Thymus (tissue), 11 donors: ENCODE data around the gene IL17RA. TPM values are rescaled to one million over a fixed set of nuclear protein-coding genes. Genes with fewer than 3 reads are reported as not detected.
A peak's percentile ranks its signal among the peaks of the same experiment; 100 is the strongest.

Experiments used
- DNase-seq, 9 donors: peaks; one replicate each; pipeline ENCODE4 v3.0.0-alpha.2; 2013; ENCODE audit warnings: low spot score in 9 of 9, low read depth in 6 of 9, missing footprints in 1 of 9
- H3K27ac ChIP-seq, 2 donors: one replicate each; pipeline ENCODE4 v1.5.1; 2013; ENCODE audit warnings: control low read depth in 1 of 2, low read depth in 1 of 2, low read length in 1 of 2, mild to moderate bottlenecking in 1 of 2, moderate library complexity in 1 of 2
- H3K27me3 ChIP-seq, 2 donors: one replicate each; pipeline ENCODE4 v1.5.1; 2013; ENCODE audit warnings: low read length in 1 of 2; ENCODE audit not compliant: control insufficient read depth in 2 of 2, insufficient read depth in 1 of 2
- H3K36me3 ChIP-seq, 2 donors: one replicate each; pipeline ENCODE4 v1.5.1; 2013; ENCODE audit warnings: low read length in 1 of 2, mild to moderate bottlenecking in 1 of 2, moderate library complexity in 1 of 2; ENCODE audit not compliant: control insufficient read depth in 2 of 2, insufficient read depth in 2 of 2
- H3K4me1 ChIP-seq, 2 donors: one replicate each; pipeline ENCODE4 v1.5.1; 2013; ENCODE audit warnings: low read length in 2 of 2; ENCODE audit not compliant: control insufficient read depth in 2 of 2, insufficient read depth in 2 of 2
- H3K4me3 ChIP-seq, 2 donors: one replicate each; pipeline ENCODE4 v1.5.1; 2013; ENCODE audit warnings: low read length in 2 of 2, control low read depth in 1 of 2, mild to moderate bottlenecking in 1 of 2
- H3K9me3 ChIP-seq, 2 donors: one replicate each; pipeline ENCODE4 v1.5.1; 2013; ENCODE audit warnings: low read length in 1 of 2, mild to moderate bottlenecking in 1 of 2; ENCODE audit not compliant: control insufficient read depth in 2 of 2, insufficient read depth in 1 of 2
- WGBS: extraction: QIAGEN DNeasy Blood & Tissue Kit; methylation state at CpG from one replicate; pipeline ENCODE4 v1.1.7; 2013; 5-methylcytosine and 5-hydroxymethylcytosine counted together
- polyA plus RNA-seq: library from polyadenylated mRNA; stranded (reverse); fragments of 200-250 nt; gene quantifications from one replicate; pipeline ENCODE4 v1.2.3, GENCODE V29; 2013
- total RNA-seq: library from RNA; stranded (reverse); fragments of 120-200 nt; gene quantifications from one replicate; pipeline ENCODE4 v1.2.4, GENCODE V29; 2013
- donor health status: healthy.

IL17RA gene
- total and polyA plus RNA-seq, 2 donors = 11.3 to 16.1 TPM

DNA sequence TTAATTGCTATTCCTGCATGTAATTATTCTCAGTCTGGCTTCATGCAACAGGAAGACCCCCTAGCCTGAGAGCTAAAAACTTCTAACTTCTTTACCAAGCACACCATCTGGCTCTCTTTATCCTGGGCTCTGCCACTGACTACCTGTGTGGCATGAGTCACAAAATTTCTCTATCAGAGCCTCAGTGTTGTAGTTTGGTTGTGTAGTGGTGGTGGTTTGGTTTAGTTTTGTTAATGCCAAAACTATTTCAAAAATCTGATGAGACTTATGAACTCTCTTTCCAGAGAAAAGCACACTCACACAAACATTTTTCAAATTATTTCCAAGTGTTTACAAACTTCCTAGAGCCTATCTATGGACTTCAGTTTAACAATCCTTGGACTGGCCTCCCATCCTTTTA is 7.5 kb upstream of the IL17RA start:
- H3K36me3 ChIP-seq = no peaks in the 10 kb centered on the region
- H3K4me1 ChIP-seq = peaks cover 0 to 3% of the 10 kb centered on the region in 2 donors
- H3K9me3 ChIP-seq = no peaks in the 10 kb centered on the region
- no peak overlapping the region for H3K27ac ChIP-seq
- DNase-seq = no peak
- H3K27me3 ChIP-seq = no peaks in the 10 kb centered on the region
- no peak overlapping the region for H3K4me3 ChIP-seq

DNA sequence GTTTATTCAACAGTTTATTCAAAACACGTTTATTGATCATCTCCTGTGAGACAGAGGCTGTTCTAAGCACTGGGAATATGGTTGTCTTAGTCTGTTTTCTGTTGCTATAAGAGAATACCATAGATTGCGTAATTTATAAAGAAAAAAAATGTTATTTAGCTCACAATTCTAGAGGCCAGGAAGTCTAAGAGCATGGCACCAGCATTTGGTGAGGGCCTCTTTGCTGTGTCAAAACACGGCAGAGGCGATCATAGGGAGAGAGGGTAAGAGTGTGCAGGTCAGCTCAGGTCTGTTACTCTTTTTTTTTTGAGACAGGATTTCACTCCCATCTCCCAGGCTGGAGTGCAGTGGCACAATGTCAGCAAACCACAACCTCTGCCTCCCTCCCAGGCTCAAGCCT is 5.2 kb upstream of the IL17RA start:
- no peak for DNase-seq
- 96% methylated on average over 4 of the region's 4 CpGs for WGBS
- H3K36me3 ChIP-seq = no peaks in the 10 kb centered on the region
- no peaks in the 10 kb centered on the region for H3K27me3 ChIP-seq
- no peaks in the 10 kb centered on the region for H3K9me3 ChIP-seq
- H3K4me3 ChIP-seq = no peak overlapping the region
- no peak overlapping the region for H3K27ac ChIP-seq
- peaks cover 3 to 6% of the 10 kb centered on the region in 2 donors for H3K4me1 ChIP-seq

DNA sequence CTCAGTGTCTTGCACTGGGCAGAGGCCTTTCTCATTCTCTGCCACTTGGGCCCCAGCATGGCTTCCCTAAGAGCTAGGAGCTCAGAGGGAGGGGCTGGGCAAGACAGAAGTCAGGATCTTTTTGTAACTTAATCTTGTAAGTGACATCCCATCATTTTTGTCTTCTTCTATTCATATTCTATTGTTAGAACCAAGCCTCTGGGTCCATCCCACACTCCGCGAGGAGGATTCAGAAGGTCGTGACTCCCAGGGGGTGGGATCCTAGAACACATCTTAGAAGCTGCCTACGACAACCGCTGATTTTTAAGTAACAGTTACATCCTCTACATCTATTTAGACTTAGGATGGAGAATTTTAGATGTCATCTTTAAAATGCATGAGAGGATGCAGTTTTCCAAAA is 1.5 kb upstream of the IL17RA start:
- WGBS = 98% methylated on average over 5 of the region's 5 CpGs
- Histone ChIP-seq H3K4me3 (no peak overlapping the region), H3K27me3 (no peaks in the 10 kb centered on the region), H3K36me3 (no peaks in the 10 kb centered on the region), H3K9me3 (no peaks in the 10 kb centered on the region), H3K27ac (no peak overlapping the region), H3K4me1 (peaks cover 6 to 29% of the 10 kb centered on the region in 2 donors)
- no peak for DNase-seq

DNA sequence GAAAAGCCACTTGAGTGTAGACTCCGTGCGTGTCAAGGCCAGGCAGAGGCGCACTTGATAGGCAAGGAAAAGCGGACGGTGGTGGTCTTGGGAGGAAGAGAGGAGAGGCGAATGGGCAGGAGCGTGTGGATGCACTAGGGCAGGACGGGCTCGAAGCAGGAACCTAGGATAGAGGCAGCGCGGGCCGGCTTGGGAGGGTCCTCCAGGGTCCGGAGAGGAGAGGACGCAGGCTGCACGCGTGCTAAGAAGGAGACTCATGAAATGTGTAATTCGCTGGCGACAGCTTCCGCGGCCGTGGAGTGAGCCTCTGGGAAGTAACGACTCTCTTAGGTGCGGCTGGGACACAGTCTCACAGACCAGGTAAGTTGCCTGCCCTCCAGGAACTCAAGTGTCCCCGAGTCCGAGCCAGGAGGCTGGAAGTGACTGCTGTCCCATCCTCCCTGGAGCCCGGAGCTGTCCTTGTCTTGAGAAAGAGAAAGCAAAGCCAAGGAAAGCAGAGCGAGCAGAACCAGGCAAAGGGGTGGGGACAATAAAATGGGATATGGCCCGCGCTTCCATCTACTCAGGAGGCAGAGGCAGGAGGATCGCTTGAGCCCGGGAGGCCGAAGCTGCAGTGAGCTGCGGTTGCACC is 874 bp upstream of the IL17RA start:
- Histone ChIP-seq H3K27ac (peak overlapping the region in 1 of 2 donors; percentile 94), H3K36me3 (no peaks in the 10 kb centered on the region), H3K27me3 (no peaks in the 10 kb centered on the region), H3K9me3 (no peaks in the 10 kb centered on the region), H3K4me3 (peak overlapping the region in 1 of 2 donors; percentile 88), H3K4me1 (peaks cover 11 to 35% of the 10 kb centered on the region in 2 donors)
- DNase-seq = no peak
- 94% methylated on average over 33 of the region's 33 CpGs for WGBS

DNA sequence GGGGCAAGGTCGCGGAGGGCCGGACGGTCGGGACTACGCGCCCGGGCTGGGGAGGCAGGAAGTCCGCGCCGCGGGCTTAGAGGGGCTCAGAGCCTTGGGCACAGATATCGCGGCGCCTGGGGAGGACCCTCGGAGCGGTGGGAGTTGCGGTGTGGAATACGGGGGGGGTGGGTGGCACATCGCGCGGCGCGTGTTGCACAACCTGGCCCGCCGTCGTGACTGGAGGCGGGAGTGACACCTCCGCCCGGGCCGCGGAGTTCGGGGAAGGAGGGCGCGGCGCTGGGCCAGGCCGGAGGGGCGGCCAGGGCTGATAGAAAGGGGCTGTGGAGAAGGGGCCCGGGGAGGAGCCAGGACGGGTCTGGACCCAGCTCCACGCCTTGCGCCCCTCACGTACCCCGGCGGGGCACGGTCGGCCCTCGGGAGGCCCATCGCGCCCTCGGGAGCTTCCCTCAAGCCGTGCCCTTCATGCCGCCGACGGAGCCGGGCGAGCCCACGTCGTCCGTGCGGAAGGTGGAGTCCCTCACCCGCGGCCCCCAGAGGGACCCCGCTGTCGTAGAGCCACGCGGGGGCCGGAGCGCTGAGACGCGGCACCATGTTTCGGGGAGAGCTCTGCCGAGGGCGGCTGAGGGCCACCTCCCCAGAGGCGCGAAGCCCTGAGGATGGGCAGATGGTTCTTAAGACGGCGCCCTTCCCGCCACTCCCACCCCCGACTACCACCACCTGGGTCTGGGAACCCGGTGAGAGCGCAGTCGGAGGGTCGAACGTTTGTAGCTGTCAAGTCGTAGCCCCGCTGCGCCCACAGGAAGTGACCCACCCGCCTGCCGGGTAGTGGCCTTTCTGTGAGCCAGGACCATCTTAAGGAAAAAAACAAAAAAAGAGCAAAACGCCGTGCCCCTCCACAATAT is 729 bp downstream of the IL17RA start:
- WGBS = 3% methylated on average over 92 of the region's 92 CpGs
- H3K9me3 ChIP-seq = no peaks in the 10 kb centered on the region
- peaks cover 19 to 43% of the 10 kb centered on the region in 2 donors for H3K4me1 ChIP-seq
- peaks cover 0 to 5% of the 10 kb centered on the region in 2 donors for H3K36me3 ChIP-seq
- no peaks in the 10 kb centered on the region for H3K27me3 ChIP-seq
- H3K4me3 ChIP-seq = peak overlapping the region; percentile 88 to 95
- peak in 4 of 9 donors; percentile 26 to 52 (median 38) for DNase-seq
- peak overlapping the region; percentile 95 to 98 for H3K27ac ChIP-seq

DNA sequence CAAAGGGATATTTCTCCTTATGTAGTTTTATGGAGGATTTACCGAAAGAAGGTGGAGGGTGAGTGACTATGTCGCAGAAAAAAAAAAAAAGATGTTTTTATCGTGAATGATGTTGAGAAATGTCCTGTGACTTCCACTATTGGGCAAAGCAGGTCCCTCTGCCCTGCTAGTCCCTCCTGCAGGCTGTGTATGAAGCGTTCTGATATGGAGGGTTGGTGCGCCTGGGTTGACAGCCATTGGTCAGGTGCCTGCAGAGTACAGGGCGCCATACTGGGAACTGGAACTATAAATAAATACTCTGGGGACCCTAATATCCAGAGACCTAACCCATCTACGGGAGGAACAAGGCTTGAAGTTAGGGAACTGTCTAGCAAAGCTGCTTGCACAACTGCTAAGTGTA is 1.5 kb downstream of the IL17RA start:
- peak overlapping the region; percentile 91 to 95 for H3K27ac ChIP-seq
- H3K36me3 ChIP-seq = peaks cover 0 to 8% of the 10 kb centered on the region in 2 donors
- peak in 2 of 9 donors; percentile 16 to 49 for DNase-seq
- no peaks in the 10 kb centered on the region for H3K27me3 ChIP-seq
- 86% methylated on average over 7 of the region's 7 CpGs for WGBS
- peaks cover 22 to 43% of the 10 kb centered on the region in 2 donors for H3K4me1 ChIP-seq
- no peaks in the 10 kb centered on the region for H3K9me3 ChIP-seq
- peak overlapping the region; percentile 88 to 95 for H3K4me3 ChIP-seq

DNA sequence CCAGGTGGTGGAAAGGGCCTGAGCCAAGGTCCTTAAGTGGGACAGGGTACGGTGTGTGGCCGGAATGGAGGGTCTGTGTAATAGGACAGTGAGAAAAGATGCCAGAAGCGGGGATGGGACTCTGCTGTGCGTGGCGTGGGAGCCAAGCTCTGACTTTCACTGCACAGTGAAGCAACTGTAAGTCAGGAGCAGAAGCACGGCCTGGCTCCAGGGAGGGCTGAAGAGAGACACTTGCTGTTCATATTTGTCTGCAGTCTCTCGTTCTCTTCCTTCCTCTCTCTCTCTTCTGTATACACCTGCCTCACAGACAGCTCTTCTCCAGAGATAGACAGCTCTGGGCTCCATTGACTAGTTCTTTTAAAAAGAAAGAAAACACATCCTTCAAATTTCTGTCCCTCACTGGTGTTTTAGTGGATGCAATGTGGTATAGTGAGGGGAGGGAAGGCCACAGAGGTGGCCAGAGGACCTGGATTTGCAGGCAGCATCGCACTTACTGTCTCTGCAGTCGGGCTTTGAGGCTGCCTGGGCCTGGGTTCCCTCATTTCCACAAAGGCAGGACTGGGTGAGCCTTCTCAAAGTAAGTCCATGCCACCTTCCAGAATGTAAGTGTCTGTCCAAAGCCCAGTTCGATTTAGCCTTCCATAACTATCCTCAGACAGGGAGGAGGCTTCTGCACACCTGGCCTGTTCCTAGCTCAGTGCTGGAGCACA is 2.1 kb downstream of the IL17RA start:
- no peaks in the 10 kb centered on the region for H3K27me3 ChIP-seq
- H3K27ac ChIP-seq = peak overlapping the region; percentile 91 to 95
- peak in 7 of 9 donors; percentile 30 to 79 (median 44) for DNase-seq
- H3K36me3 ChIP-seq = peaks cover 0 to 8% of the 10 kb centered on the region in 2 donors
- H3K9me3 ChIP-seq = no peaks in the 10 kb centered on the region
- H3K4me1 ChIP-seq = peaks cover 24 to 45% of the 10 kb centered on the region in 2 donors
- WGBS = 56% methylated on average over 10 of the region's 10 CpGs
- H3K4me3 ChIP-seq = peak overlapping the region; percentile 88 to 95

DNA sequence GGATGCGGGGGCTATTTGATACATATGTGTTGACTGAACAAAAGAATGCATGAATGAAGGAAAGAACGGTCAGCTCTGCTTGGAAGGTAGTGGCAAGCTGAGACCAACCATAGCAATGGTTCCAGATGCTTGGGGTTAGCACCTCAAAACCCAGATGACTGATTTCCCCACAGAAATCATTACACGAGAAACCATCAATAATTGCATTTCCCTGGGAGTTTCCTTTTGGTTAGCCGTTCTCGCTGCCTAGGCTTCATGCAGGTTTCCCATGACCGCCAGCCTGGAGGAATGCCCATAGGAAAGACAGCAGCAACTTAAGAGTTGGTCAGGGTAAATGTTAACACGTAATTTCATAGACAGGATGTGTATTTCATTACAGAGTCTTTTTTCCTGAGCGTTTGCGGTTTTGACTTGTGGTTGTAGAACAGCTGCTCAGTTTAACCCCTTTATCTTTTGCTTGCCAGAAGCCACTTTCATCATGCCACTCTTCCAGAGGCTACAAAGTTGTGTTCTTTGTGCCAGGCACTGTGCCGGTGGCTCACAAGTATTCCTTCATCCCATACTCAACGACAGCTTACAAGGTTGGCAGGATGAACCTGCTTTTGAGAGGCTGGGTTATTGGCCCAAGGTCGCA is 2.8 kb downstream of the IL17RA start:
- peaks cover 30 to 51% of the 10 kb centered on the region in 2 donors for H3K4me1 ChIP-seq
- H3K9me3 ChIP-seq = no peaks in the 10 kb centered on the region
- DNase-seq = peak; percentile 65 to 96 (median 87)
- peaks cover 0 to 8% of the 10 kb centered on the region in 2 donors for H3K36me3 ChIP-seq
- peak overlapping the region; percentile 88 to 95 for H3K4me3 ChIP-seq
- 7% methylated on average over 12 of the region's 12 CpGs for WGBS
- no peaks in the 10 kb centered on the region for H3K27me3 ChIP-seq
- H3K27ac ChIP-seq = peak overlapping the region; percentile 91 to 95
